Breast epithelium (tissue), 4 donors: ENCODE results near the gene VMAC. TPM values are rescaled to one million over a fixed set of nuclear protein-coding genes. Genes with fewer than 3 reads are reported as not detected.
A peak's percentile ranks its signal among the peaks of the same experiment; 100 is the strongest.

Experiments
- DNase-seq, 2 donors: peaks; one replicate each; pipeline ENCODE4 v3.0.0-alpha.2; 2019; ENCODE audit warnings: low spot score in 2 of 2
- H3K27ac ChIP-seq, 2 donors: fragments of 200-600 bp; sonication (generic) in 1 of 2; one replicate each; pipeline ENCODE4 v1.5.1; 2016 to 2019; ENCODE audit warnings: mild to moderate bottlenecking in 1 of 2
- H3K27me3 ChIP-seq, 2 donors: fragments of 200-600 bp; sonication (generic) in 1 of 2; one replicate each; pipeline versions ENCODE4 v1.5.1 to v1.6.0; 2017 to 2019; ENCODE audit warnings: control low read depth in 1 of 2, mild to moderate bottlenecking in 1 of 2
- H3K36me3 ChIP-seq: fragments of 200-600 bp; one replicate; pipeline ENCODE4 v1.5.1; 2019
- H3K4me1 ChIP-seq, 2 donors: fragments of 200-600 bp; sonication (generic); one replicate each; pipeline ENCODE4 v1.5.1; 2016 to 2019; ENCODE audit warnings: control low read depth in 1 of 2
- H3K4me3 ChIP-seq, 3 donors: fragments of 200-600 bp; sonication (generic); 1 replicate in 2 of 3; 2 replicates in 1 of 3; pipeline ENCODE4 v1.5.1; 2016 to 2019; ENCODE audit warnings: mild to moderate bottlenecking in 3 of 3, moderate library complexity in 2 of 3
- H3K9me3 ChIP-seq, 2 donors: fragments of 200-600 bp; sonication (generic) in 1 of 2; one replicate each; pipeline ENCODE4 v1.5.1; 2016 to 2019; ENCODE audit warnings: control low read depth in 1 of 2
- CTCF ChIP-seq, 3 donors: fragments of 450-650 bp; IDR thresholded peaks; one replicate each; pipeline ENCODE4 v1.5.1; 2016 to 2017; ENCODE audit warnings: antibody characterized with exemption in 3 of 3, mild to moderate bottlenecking in 3 of 3, moderate library complexity in 3 of 3
- POLR2A ChIP-seq: fragments of 450-650 bp; IDR thresholded peaks from one replicate; pipeline ENCODE4 v1.6.1; 2016; ENCODE audit warnings: antibody characterized with exemption, mild to moderate bottlenecking, moderate library complexity
- POLR2AphosphoS5 ChIP-seq, 3 donors: sonication (generic); formaldehyde crosslinking; IDR thresholded peaks; one replicate each; pipeline ENCODE4 v1.6.1; 2017; ENCODE audit warnings: antibody characterized with exemption in 3 of 3
- intact Hi-C: fragments of 100-400 bp; cut with DNase I; formaldehyde crosslinking; loops from one replicate; pipeline ENCODE4 v1.15.1; 2023; ENCODE audit warnings: low total_unique reads
- total RNA-seq, 3 donors: library from RNA; depleted of rRNA; stranded (reverse); fragments of >200 nt; gene quantifications; one replicate each; pipeline ENCODE4 v1.1.0, GENCODE V29; 2016

VMAC gene
- total RNA-seq, 3 donors from 2014 or later, result 6.1 to 11.8 (median 9.2) TPM

GRCh38 chr19:5910638-5910907 is 5.9 kb downstream of the VMAC start:
- intact Hi-C loops, result loop anchor here (5.0 kb wide), 1 partner anchor 837 kb away; no protein-coding TSS in a partner anchor
- Histone ChIP-seq H3K27ac (peak overlapping the region; percentile 36 to 37), H3K4me3 (no peak overlapping the region), H3K27me3 (no peaks in the 10 kb centered on the region), H3K4me1 (peaks cover 2 to 17% of the 10 kb centered on the region in 2 donors), H3K9me3 (no peaks in the 10 kb centered on the region), H3K36me3 (no peaks in the 10 kb centered on the region)
- no peak for TF ChIP-seq POLR2A
- TF ChIP-seq POLR2AphosphoS5 (IDR thresholded peaks at IDR 0.05), result no peak
- no peak for TF ChIP-seq CTCF (IDR thresholded peaks at IDR 0.05)
- no peak for DNase-seq

- H3K4me3 ChIP-seq, result no peak overlapping the region
- H3K4me1 ChIP-seq, result peaks cover 10 to 17% of the 10 kb centered on the region in 2 donors
- TF ChIP-seq POLR2A, result no peak
- TF ChIP-seq POLR2AphosphoS5 (IDR thresholded peaks at IDR 0.05), result no peak
- TF ChIP-seq CTCF (IDR thresholded peaks at IDR 0.05), result no peak
- H3K27me3 ChIP-seq, result no peaks in the 10 kb centered on the region
- no peaks in the 10 kb centered on the region for H3K36me3 ChIP-seq
- no peaks in the 10 kb centered on the region for H3K9me3 ChIP-seq
- intact Hi-C loops, result loop anchor here (5.0 kb wide), 1 partner anchor 836 kb away; no protein-coding TSS in a partner anchor
- DNase-seq, result no peak
- no peak overlapping the region for H3K27ac ChIP-seq
Measured at GRCh38 chr19:5911366-5911765, 6.7 kb downstream of the VMAC start.

DNA sequence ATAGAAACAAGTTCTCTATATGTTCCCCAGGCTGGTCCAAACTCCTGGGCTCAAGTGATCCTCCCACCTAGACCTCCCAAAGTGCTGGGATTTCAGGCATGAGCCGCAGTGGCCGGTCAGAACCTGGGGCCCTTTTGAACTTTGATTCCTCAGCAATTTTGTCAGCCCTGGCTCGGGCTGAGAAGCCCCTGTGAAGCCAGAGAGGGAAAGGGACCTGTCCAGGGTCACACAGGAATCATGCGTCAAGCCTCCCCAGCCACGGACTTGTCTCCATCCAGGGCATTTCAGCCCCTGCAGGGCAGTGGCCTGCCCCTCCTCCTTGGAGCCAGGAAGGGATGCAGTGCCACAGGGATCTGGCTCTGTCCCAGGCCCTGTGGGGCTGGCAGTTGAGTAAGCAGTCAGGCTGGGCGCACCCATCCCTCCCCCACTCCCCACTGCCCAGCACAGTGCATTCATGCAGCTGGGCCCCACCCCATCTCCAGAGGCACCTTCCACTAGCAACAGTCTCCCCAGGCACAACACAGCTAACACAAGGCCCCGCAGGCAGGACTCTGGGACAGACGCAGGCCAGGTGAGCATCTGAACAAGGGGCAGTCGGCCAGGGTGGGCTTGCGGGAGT is 9.2 kb downstream of the VMAC start, which contains the start of gene CAPS:
Gene CAPS (plus strand): TSS at position 516 of the 619 bp plus-strand sequence. CDS start 153 bp downstream, outside the sequence.
- Histone ChIP-seq H3K27me3 (no peaks in the 10 kb centered on the region), H3K4me3 (peak within 1 kb of the TSS; percentile 0 to 44 (median 18)), H3K36me3 (no peaks in the 10 kb centered on the region), H3K9me3 (no peaks in the 10 kb centered on the region), H3K4me1 (peaks cover 12 to 17% of the 10 kb centered on the region in 2 donors), H3K27ac (peak within 1 kb of the TSS; percentile 67 to 72)
- DNase-seq, result peak; percentile 37 to 63
- intact Hi-C loops, result loop anchor here (5.0 kb wide), 1 partner anchor 833 kb away; no protein-coding TSS in a partner anchor
- TF ChIP-seq CTCF (IDR thresholded peaks at IDR 0.05), result no peak
- no peak for TF ChIP-seq POLR2A

- H3K27ac ChIP-seq, result peak overlapping the region; percentile 67 to 72
- H3K9me3 ChIP-seq, result no peaks in the 10 kb centered on the region
- no peaks in the 10 kb centered on the region for H3K27me3 ChIP-seq
- H3K36me3 ChIP-seq, result no peaks in the 10 kb centered on the region
- peak overlapping the region; percentile 0 to 44 (median 18) for H3K4me3 ChIP-seq
- intact Hi-C loops, result loop anchor here (5.0 kb wide), 1 partner anchor 833 kb away; no protein-coding TSS in a partner anchor
- DNase-seq, result no peak
- TF ChIP-seq POLR2AphosphoS5 (IDR thresholded peaks at IDR 0.05) (no peak), POLR2A (no peak), CTCF (IDR thresholded peaks at IDR 0.05) (no peak)
- H3K4me1 ChIP-seq, result peaks cover 12 to 17% of the 10 kb centered on the region in 2 donors
Measured at GRCh38 chr19:5914358-5914774, 9.7 kb downstream of the VMAC start.

GRCh38 chr19:5914946-5915781 is 10.5 kb downstream of the VMAC start:
- Histone ChIP-seq H3K4me3 (peak overlapping the region; percentile 0 to 44 (median 18)), H3K27ac (peak overlapping the region; percentile 67 to 72), H3K36me3 (no peaks in the 10 kb centered on the region), H3K27me3 (no peaks in the 10 kb centered on the region), H3K4me1 (peaks cover 12 to 17% of the 10 kb centered on the region in 2 donors), H3K9me3 (no peaks in the 10 kb centered on the region)
- peak in 1 of 2 donors; percentile 73 for DNase-seq
- TF ChIP-seq POLR2AphosphoS5 (IDR thresholded peaks at IDR 0.05) (no peak), POLR2A (no peak), CTCF (IDR thresholded peaks at IDR 0.05) (peak in 1 of 3 donors; percentile 24)
- intact Hi-C loops, result loop anchor here (5.0 kb wide), 1 partner anchor 832 kb away; no protein-coding TSS in a partner anchor
